SK-N-MC (cell line): Measurements from ENCODE around the gene SMIM23.

Experiments used
- EZH2 ChIP-seq: fragments of 200-600 bp; sonication (generic); IDR thresholded peaks from one replicate; pipeline ENCODE4 v1.6.1; 2017; ENCODE audit warnings: antibody characterized with exemption
- FOXP2 ChIP-seq: optimal IDR thresholded peaks from 2 replicates; pipeline ENCODE3; 2011; ENCODE audit warnings: mild to moderate bottlenecking, moderate library complexity; ENCODE audit not compliant: insufficient read depth; ENCODE audit errors: extremely low read length, control extremely low read depth
- POLR2AphosphoS5 ChIP-seq: IDR thresholded peaks from 2 replicates; pipeline ENCODE4 v1.6.1; 2012; ENCODE audit warnings: mild to moderate bottlenecking, low read depth, low read length, borderline replicate concordance

GRCh38 chr5:171825051-171825450 is 39.4 kb downstream of the SMIM23 start:
- TF ChIP-seq POLR2AphosphoS5 = no peak
- TF ChIP-seq EZH2 = no peak
- TF ChIP-seq FOXP2 = no peak
